Measurements from ENCODE around the gene KRT7. TPM values are rescaled to one million over a fixed set of nuclear protein-coding genes. Genes with fewer than 3 reads are reported as not detected.
"Not testable (repeated sequence)": the region's sequence is repeated elsewhere in the genome, so short reads cannot be mapped to it uniquely, and the experiment has no call there.

Gene KRT7
- polyA plus RNA-seq, 1 donor, result 0.86 TPM

- DNase-seq (ENCODE audit: low read depth), result no peak
Measured at GRCh38 chr12:52254965-52255751, 22.1 kb downstream of the KRT7 start.

DNA sequence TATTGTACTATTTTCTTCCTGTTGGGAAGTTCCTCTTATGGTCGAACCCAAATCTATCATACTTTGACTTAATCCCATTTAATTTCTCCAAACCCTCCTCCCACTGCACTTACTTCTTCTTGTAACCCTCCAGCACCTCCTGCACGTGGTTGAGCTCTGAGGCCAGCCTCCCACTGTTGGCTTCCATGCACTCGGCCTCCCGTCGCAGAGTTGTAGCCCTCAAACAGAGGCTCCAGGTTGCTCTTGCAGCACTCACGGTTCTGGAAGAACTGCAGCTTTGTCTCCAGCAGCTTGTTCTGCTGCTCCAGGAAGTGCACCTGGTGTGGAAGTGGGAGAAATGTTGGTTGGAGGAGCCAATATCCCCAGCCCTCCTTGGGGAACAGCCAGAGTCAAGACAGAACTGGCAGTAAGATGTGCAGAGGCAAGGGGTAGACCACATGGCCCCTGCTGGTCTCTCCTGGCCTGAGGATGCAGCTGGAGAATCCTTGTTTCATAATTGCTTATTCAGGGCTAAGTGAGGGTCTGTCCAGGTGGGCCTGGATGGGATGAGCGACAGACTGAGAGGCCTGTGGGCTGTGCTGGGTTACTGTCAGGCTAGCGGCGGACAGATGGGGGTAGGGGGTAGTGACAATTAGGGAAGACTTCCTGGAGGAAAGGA, 23.0 kb downstream of the KRT7 start:
- no peak for DNase-seq (ENCODE audit: low read depth)

DNA sequence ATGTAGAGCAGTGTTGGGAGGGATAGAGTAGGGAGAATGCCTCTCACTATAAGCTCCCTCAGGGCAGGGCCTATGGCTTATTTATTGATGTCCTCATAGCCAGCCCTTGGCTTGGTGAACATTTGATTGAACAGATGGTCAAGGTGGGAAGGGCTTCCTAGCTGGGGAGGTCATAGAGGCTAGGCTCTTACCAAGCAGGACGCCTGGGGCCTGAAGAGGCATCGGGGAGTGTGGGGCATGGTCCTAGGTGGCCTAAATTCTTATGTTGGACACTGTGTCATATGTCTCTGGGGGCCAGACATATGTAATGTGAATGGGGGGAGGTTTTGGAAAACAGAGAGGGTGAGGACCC, 23.5 kb downstream of the KRT7 start:
- DNase-seq (ENCODE audit: low read depth), result no peak

DNA sequence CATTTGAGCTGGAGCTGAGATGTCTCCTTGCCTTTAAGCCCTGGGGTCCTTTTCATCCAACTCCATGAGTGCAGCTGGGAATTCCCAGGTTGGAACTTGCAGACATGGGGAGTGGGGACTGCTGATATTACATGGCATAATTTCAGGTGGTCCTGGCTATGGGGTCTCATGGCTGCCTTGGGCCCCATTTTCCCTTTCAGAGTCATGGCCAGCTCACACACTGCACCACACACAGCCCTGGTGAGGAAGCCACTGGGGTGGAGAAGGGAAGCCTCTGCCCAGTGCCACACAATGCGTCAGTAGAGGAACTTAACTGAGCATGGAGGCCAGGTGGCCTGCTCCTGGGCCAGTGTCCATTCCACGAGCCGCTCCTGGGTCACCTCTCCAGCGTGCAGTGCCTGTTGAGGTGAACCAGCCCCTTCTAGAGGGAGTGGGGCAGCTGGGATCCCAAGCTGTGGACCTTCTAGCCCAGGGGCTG, 24.1 kb downstream of the KRT7 start:
- no peak for DNase-seq (ENCODE audit: low read depth)

GRCh38 chr12:52257922-52258321, 24.9 kb downstream of the KRT7 start:
- DNase-seq (ENCODE audit: low read depth), result not testable (repeated sequence)

DNA sequence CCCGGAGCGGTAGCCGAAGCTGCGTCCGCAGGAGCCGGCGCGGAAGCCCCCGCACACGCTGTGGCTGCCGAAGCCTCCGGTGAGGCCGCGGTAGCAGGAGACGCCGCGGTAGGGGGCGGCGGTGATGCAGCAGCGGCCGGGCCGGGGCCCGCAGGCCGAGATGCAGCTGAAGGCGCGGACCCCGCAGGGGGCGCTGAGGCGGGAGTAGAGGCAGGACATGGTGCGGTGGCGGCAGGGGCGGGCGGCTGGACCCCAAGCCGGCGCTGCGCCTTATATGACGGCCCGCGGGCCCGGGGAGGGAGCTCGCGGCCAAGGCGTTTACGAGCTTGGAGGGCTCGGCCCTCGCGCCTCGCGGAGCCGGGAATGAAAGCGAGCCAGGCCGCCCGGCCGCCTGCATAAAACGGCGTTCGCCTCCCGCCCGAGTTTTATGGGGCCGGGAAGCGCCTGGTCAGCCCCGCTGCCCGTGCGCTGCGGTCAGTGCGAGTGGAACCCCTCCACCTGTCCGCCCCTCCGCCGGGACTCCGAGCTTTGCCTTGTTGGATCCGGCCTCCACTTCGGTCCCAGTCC, 25.4 kb downstream of the KRT7 start:
- DNase-seq (ENCODE audit: low read depth), result no peak

DNA sequence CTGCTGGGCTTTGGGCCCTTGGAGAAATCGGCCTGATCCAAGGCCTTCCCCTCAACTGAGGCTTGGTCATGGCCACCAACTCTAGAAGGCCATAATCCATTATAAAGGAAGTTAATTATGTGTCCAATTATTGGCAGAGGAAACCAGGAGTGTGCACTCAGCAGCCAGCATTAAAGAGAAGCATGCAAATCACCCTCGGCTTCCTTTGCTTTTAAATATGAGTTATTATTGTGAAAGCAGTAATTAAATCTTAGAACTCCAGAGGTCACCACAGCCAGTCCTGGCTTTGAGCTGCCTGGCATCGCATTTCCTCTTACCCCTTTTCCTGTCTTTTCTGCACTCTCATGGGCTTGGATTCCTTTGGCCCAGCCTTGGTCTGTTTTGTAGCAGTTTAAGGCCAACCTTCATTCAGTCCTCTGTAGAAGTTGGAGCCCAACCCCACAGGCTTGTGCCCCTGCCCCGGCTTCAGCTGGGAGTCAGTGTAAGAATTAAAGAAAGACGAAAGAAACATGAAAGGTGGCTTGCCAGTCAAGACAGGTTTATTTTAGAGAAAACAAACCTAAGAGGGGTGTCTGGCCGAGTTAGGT, 26.7 kb downstream of the KRT7 start:
- DNase-seq (ENCODE audit: low read depth), result no peak

- DNase-seq (ENCODE audit: low read depth), result no peak
Measured at GRCh38 chr12:52260361-52261207, 27.5 kb downstream of the KRT7 start.

DNA sequence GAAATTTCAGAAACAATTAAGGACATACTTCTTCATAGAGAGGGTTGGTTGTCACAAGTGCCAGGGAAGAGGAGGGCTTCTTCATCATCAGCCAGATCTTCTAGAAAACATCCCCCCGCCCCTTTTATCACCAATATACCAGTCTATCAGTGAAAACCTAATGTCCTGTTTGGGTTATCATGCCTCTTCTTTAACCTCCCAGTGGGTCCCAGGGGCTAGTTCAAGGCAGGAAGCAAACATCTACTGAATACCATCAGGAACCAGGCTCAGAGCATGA, 28.1 kb downstream of the KRT7 start:
- no peak for DNase-seq (ENCODE audit: low read depth)

DNA sequence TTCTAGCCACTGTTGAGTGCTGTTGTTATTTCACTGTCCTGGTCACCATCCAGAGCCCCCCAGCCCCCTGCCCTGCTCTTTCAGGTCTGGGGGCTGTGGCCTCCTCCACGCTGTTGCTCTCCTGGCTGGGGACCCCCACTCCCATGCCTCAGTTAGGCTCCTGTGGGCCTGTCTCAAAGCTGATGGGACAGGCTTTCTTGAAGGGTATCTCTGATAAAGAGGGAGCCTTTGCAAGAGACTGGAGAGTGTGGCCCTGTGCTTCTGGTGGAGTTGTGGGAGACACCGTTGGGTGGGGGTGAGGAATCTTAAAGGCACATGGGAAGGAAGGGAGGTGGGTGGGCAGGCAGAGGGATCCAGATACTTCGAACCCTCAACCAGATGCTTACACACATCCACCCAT, 29.2 kb downstream of the KRT7 start:
- DNase-seq (ENCODE audit: low read depth), result no peak

GRCh38 chr12:52263761-52264434, 30.9 kb downstream of the KRT7 start:
- no peak for DNase-seq (ENCODE audit: low read depth)

DNA sequence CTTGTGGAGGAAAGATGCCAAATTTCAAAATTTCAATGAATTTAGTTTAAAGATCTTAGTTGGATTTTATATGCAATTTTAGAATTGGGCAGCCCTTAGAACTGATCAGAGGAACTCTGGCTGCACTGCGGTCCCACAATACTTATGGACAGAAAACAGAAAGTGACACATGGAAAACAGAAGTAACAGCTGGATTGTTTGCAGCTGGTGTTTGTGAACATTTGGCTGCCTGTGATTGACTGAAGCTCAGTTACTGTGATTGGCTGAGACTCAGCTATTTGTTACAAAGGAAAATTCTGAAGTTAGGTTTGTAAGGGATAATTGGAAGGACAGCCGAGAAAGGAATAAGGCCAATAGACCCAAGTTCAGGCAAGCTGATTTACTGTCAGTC, 31.4 kb downstream of the KRT7 start:
- DNase-seq (ENCODE audit: low read depth), result peak; percentile 70

- no peak for DNase-seq (ENCODE audit: low read depth)
Measured at GRCh38 chr12:52266514-52266913, 33.5 kb downstream of the KRT7 start.

DNA sequence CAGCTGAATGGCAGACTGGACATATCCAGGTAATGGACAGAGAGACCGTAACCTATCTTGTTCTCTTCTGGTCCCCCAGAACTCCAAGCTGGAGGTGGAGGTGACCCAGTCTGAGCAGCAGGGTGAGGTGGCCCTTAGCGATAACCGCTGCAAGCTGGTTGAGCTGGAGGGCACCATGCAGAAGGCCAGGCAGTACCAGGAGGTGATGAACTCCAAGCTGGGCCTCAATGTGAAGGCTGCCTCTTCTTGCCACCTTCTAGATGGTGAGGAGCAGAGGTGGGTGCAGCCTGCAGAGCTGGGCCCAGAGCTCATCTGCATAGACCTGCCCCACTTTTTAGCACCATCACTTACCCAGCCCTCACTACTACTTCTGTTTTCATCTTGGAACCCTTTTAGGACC, 34.2 kb downstream of the KRT7 start:
- no peak for DNase-seq (ENCODE audit: low read depth)

DNA sequence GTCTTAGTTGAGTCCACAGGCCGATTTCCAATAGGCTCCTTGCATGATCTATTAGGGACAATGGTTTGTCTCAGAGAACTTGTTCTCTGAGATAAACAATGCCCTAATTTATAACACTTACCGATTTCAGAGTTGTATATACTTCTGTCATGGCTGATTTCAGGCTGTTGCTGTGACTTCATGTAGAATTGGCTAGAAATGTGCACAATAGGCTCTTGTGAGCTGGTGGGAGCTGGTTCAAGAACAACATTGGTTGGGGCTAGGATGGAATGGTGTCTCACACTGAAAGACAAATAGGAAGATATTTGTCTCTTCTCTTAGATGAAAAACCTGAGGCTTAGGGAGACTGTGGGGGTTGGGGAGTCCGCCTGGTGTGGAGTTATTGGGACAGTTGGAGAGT, 34.7 kb downstream of the KRT7 start:
- no peak for DNase-seq (ENCODE audit: low read depth)

GRCh38 chr12:52268212-52268611, 35.2 kb downstream of the KRT7 start:
- no peak for DNase-seq (ENCODE audit: low read depth)

DNA sequence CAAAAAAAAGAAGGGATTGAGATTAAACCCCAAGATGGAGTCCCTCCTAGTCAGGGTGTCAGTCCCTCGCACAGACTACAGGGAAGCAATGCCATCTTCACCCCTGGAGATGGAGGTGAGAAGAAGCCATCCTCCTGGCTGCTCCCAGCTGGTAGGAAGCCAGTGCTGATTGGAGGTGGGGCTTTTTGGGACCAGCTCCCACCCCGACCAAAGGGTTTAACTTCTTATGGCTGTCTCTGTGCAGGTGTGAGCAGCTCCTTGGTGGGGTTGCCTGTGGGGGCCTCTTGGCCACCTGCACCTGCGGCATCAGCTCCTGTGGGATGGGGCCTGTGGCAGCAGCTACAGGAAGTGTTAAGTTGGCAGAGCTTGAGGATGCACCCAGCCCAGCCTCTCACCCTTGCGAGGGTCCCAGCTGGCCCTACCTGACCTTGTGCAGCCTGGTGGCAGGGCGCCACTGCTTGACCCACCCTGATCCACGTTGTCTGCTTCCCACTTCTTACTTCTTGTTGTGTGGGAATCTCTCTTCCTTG, 37.6 kb downstream of the KRT7 start:
- DNase-seq (ENCODE audit: low read depth), result no peak

- no peak for DNase-seq (ENCODE audit: low read depth)
Measured at GRCh38 chr12:52271158-52271557, 38.1 kb downstream of the KRT7 start.

DNA sequence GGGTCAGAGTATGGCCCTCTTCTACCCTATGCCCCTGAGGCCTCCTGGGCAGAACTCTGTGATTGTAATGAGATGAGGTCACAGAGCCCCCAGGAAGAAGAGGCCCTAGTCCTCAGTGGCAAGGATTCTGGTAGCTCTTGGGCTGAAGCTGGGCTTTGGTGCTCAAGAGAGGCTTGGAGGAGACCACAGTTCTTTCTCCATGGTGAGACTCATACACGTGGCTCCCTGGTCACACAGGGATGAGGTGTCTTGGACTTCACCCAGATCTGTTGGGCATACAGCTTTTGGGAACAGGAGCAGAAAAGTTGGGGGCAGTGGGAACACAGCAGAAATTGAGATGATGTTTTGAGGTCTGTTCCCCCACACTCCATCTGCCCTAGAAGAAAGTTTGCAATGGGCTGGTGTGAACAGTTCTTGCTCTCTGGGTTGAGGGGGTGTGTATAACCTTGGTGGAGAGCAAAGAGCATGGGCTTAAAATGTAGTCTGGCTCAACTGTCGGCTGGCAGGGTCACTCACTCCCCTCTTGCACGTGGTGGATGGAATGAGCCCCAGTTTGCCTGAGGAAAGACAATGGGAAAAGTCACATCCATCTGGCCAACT, 41.6 kb downstream of the KRT7 start, which contains the start of gene KRT86:
TSS of gene KRT86 (plus strand) at position 125 of the 600 bp plus-strand sequence. CDS start 27,272 bp downstream, outside the sequence.
- DNase-seq (ENCODE audit: low read depth), result no peak

DNA sequence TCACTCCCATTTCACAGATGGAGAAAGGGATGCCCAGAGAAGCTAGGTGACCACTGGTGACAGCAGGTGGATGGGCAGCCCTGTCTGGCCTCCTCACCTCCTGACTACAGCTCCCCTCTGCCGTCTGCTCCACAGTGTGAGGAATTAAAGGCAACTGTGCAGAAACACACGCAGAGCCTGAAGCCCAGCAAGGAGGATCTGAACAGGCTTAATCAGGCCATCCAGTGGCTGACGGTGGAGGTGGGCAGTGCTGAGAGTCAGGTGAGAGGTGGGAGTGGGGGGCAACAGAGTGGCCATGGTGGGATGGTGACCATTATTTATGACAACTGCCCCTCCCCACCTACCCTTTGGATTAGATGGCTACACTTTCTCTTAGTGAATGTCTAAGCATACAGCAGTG, 42.6 kb downstream of the KRT7 start:
- DNase-seq (ENCODE audit: low read depth), result no peak
